Uterus (tissue), 4 donors: ENCODE results near the gene MALL. TPM values are rescaled to one million over a fixed set of nuclear protein-coding genes. Genes with fewer than 3 reads are reported as not detected.
"Not testable (repeated sequence)": the region's sequence is repeated elsewhere in the genome, so short reads cannot be mapped to it uniquely, and the experiment has no call there.

Experiments used
- DNase-seq, 2 donors: peaks; one replicate each; pipeline ENCODE4 v3.0.0-alpha.2; 2019 to 2020
- H3K27ac ChIP-seq, 2 donors: fragments of 200-600 bp; sonication (generic); 1 replicate in 1 of 2; 2 replicates in 1 of 2; pipeline ENCODE4 v1.5.1; 2016 to 2018
- H3K27me3 ChIP-seq, 2 donors: fragments of 200-600 bp; sonication (generic); one replicate each; pipeline ENCODE4 v1.5.1; 2018 to 2019; ENCODE audit warnings: control low read depth in 1 of 2
- H3K36me3 ChIP-seq, 2 donors: fragments of 200-600 bp; sonication (generic); one replicate each; pipeline ENCODE4 v1.5.1; 2019; ENCODE audit warnings: control low read depth in 1 of 2
- H3K4me1 ChIP-seq, 2 donors: fragments of 200-600 bp; sonication (generic); one replicate each; pipeline ENCODE4 v1.5.1; 2018 to 2019; ENCODE audit warnings: control low read depth in 1 of 2
- H3K4me3 ChIP-seq, 2 donors: fragments of 200-600 bp; sonication (generic); 1 replicate in 1 of 2; 2 replicates in 1 of 2; pipeline ENCODE4 v1.5.1; 2018 to 2019; ENCODE audit warnings: mild to moderate bottlenecking in 1 of 2
- H3K9me3 ChIP-seq, 2 donors: fragments of 200-600 bp; sonication (generic); one replicate each; pipeline ENCODE4 v1.5.1; 2019; ENCODE audit warnings: control low read depth in 1 of 2
- POLR2A ChIP-seq, 2 donors: fragments of 450-650 bp; IDR thresholded peaks; one replicate each; pipeline ENCODE4 v1.6.1; 2016; ENCODE audit warnings: antibody characterized with exemption in 2 of 2, mild to moderate bottlenecking in 1 of 2, moderate library complexity in 1 of 2
- intact Hi-C: fragments of 100-400 bp; cut with DNase I; formaldehyde crosslinking; loops from one replicate; pipeline ENCODE4 v1.15.1; 2023; ENCODE audit warnings: low total_unique reads
- total RNA-seq, 4 donors: library from RNA; depleted of rRNA in 3 of 4; stranded (reverse); fragments of >200 nt in 3 of 4; gene quantifications; one replicate each; pipeline versions ENCODE4 v1.1.0 to v1.2.4, GENCODE V29; 2014 to 2023
- TF ChIP-seq, protein P1 (sequence below), 4 experiments: fragments of 200-600 bp in 2 of 4; fragments of 450-650 bp in 2 of 4; sonication (generic) in 2 of 4; IDR thresholded peaks; one replicate each; pipeline ENCODE4 v1.5.1; 2016 to 2019; ENCODE audit warnings: antibody characterized with exemption in 4 of 4, mild to moderate bottlenecking in 2 of 4, moderate library complexity in 1 of 4
- donor health status: DM: yes; HTN: yes; CAD: no.

The MALL gene
- total RNA-seq, 4 donors from 2014 or later: 0.59 to 46.4 (median 16.4) TPM

- Histone ChIP-seq H3K9me3 (no peaks in the 10 kb centered on the region), H3K4me3 (no peak overlapping the region), H3K27ac (peak overlapping the region; percentile 76 to 85), H3K36me3 (no peaks in the 10 kb centered on the region), H3K27me3 (no peaks in the 10 kb centered on the region), H3K4me1 (no peaks in the 10 kb centered on the region)
- TF ChIP-seq, protein P1, sequence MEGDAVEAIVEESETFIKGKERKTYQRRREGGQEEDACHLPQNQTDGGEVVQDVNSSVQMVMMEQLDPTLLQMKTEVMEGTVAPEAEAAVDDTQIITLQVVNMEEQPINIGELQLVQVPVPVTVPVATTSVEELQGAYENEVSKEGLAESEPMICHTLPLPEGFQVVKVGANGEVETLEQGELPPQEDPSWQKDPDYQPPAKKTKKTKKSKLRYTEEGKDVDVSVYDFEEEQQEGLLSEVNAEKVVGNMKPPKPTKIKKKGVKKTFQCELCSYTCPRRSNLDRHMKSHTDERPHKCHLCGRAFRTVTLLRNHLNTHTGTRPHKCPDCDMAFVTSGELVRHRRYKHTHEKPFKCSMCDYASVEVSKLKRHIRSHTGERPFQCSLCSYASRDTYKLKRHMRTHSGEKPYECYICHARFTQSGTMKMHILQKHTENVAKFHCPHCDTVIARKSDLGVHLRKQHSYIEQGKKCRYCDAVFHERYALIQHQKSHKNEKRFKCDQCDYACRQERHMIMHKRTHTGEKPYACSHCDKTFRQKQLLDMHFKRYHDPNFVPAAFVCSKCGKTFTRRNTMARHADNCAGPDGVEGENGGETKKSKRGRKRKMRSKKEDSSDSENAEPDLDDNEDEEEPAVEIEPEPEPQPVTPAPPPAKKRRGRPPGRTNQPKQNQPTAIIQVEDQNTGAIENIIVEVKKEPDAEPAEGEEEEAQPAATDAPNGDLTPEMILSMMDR (IDR thresholded peaks at IDR 0.05): no peak
- no peak for TF ChIP-seq POLR2A (IDR thresholded peaks at IDR 0.05)
- no peak for DNase-seq
- intact Hi-C loops: no loop called here
Measured at GRCh38 chr2:110100480-110100879, 15.1 kb downstream of the MALL start.

- peak overlapping the region; percentile 2 to 85 for H3K27ac ChIP-seq
- no peak for DNase-seq
- no peak overlapping the region for H3K4me3 ChIP-seq
- H3K9me3 ChIP-seq: no peaks in the 10 kb centered on the region
- no peaks in the 10 kb centered on the region for H3K36me3 ChIP-seq
- H3K4me1 ChIP-seq: no peaks in the 10 kb centered on the region
- intact Hi-C loops: no loop called here
- TF ChIP-seq, protein P1 (IDR thresholded peaks at IDR 0.05): no peak
- TF ChIP-seq POLR2A (IDR thresholded peaks at IDR 0.05): no peak
- H3K27me3 ChIP-seq: no peaks in the 10 kb centered on the region
Measured at GRCh38 chr2:110099471-110100225, 16.0 kb downstream of the MALL start.

- H3K4me3 ChIP-seq: no peak overlapping the region
- no peaks in the 10 kb centered on the region for H3K9me3 ChIP-seq
- no peaks in the 10 kb centered on the region for H3K4me1 ChIP-seq
- H3K27ac ChIP-seq: no peak overlapping the region
- intact Hi-C loops: no loop called here
- H3K36me3 ChIP-seq: no peaks in the 10 kb centered on the region
- H3K27me3 ChIP-seq: no peaks in the 10 kb centered on the region
- no peak for DNase-seq
- TF ChIP-seq POLR2A (IDR thresholded peaks at IDR 0.05): no peak
- TF ChIP-seq, protein P1 (IDR thresholded peaks at IDR 0.05): no peak
Measured at GRCh38 chr2:110099038-110099425, 16.6 kb downstream of the MALL start.

DNA sequence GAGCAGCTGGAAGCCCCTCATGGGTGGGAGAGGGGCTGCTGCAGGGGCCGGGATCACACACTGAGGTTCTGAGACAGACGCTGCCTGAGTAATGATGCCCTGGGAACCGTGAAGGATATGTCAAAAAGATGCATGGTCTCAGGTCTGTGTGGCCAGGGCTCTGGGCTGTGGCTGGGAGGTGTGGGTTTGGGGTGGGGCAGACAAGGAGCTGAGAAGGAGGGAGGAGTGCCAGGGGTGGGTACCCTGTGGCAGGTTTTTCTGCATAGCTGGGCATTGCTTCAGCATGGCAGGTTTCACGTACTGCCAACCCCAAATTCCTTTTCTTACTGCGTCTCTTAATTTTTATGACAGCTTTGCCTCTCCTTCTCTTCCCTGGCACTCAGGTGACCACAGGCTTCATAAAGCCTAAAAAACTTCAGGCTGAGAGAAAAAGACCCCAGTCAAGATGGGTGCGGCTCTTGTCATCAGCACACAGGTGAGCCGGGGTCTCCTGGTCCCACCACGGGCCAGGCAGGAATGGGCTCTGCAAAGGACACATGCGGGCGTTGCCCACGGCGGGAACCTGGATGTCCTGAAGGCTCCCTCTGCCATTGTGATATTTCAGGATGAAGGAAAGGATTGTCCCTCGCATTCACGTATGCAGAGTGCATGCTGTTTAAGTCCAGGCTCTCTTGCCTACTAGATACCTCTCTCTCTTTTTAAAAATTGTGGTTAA, 18.0 kb downstream of the MALL start:
- no peak for DNase-seq
- Histone ChIP-seq H3K27me3 (no peaks in the 10 kb centered on the region), H3K27ac (no peak overlapping the region), H3K9me3 (no peaks in the 10 kb centered on the region), H3K36me3 (no peaks in the 10 kb centered on the region), H3K4me1 (no peaks in the 10 kb centered on the region), H3K4me3 (no peak overlapping the region)
- TF ChIP-seq POLR2A (IDR thresholded peaks at IDR 0.05): no peak
- TF ChIP-seq, protein P1 (IDR thresholded peaks at IDR 0.05): no peak
- intact Hi-C loops: no loop called here

DNA sequence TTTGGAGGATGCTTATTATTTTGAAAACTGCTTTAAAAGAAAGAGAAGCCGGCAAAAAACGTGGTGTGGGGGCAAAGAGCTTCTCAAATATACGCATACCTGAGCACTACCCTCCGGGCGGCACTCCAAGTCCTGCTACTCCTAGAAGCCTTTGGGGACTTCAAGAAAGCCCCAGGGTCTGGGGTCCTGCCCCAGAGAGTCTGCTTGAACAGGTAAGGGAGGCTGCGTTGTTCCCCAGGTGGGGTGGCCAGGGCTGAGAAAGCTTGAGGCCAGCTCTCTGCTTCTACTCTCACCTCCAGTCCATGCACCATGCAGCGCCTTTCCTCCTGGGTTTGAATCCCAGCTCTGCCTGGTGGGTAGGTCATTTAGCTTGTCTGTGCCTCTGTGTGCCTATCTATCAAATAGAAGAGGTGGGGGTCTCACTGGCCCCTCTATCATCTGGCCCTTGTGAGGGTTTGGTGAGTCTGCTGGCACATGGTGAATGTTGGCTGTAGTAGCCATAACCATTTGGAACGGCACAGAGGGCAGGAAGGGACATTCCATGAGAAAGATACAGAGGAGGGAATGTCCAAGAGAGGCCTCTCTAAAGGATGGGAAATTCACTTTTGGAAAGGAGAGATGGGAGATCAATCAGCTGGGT, 19.5 kb downstream of the MALL start:
- intact Hi-C loops: no loop called here
- H3K27ac ChIP-seq: no peak overlapping the region

DNA sequence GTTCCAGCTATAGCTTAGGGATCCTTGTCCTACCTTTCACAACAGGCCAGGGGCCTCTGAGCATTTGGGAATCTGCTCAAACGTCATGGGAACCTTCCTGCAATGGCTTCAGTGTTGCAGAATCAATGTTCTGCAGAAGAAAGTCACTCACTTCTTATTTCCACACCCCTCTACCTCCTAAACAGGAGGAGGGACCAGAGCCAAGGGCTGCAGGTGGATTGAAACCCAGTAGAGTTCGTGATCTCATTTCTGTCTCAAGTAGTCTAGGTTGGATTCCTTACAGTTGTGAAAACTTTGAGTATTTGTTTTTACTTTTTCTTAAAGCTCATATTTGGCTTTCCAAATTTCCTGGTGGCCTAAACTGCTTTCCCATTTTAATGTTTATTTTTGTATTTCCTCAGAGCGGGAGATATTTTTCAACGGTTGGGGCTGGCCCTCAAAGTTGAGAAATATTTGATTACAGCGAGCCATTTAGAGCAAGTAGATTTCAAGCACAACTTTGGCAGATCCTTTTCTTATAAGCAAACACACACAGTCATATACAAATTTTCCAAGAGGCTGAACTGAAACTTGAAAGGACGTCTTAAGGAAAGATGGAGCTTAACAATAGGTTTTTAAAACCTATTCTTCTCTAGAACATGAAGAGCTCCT, 20.6 kb downstream of the MALL start:
- H3K36me3 ChIP-seq, H3K9me3 ChIP-seq, H3K4me1 ChIP-seq, H3K27ac ChIP-seq, H3K4me3 ChIP-seq, DNase-seq, H3K27me3 ChIP-seq, intact Hi-C loops: not testable (repeated sequence)

More for the DNA sequence above, 19.5 kb downstream of the MALL start:
- Histone ChIP-seq H3K4me3 (no peak overlapping the region), H3K27me3 (no peaks in the 10 kb centered on the region), H3K36me3 (no peaks in the 10 kb centered on the region), H3K4me1 (no peaks in the 10 kb centered on the region), H3K9me3 (no peaks in the 10 kb centered on the region)
- TF ChIP-seq POLR2A (IDR thresholded peaks at IDR 0.05): no peak
- TF ChIP-seq, protein P1 (IDR thresholded peaks at IDR 0.05): no peak
- no peak for DNase-seq

- DNase-seq, H3K27ac ChIP-seq, intact Hi-C loops, H3K4me3 ChIP-seq, H3K27me3 ChIP-seq, H3K9me3 ChIP-seq, H3K4me1 ChIP-seq, H3K36me3 ChIP-seq: not testable (repeated sequence)
Measured at GRCh38 chr2:110093924-110094323, 21.7 kb downstream of the MALL start.
